Measurements from ENCODE around the gene NAPA.

DNA sequence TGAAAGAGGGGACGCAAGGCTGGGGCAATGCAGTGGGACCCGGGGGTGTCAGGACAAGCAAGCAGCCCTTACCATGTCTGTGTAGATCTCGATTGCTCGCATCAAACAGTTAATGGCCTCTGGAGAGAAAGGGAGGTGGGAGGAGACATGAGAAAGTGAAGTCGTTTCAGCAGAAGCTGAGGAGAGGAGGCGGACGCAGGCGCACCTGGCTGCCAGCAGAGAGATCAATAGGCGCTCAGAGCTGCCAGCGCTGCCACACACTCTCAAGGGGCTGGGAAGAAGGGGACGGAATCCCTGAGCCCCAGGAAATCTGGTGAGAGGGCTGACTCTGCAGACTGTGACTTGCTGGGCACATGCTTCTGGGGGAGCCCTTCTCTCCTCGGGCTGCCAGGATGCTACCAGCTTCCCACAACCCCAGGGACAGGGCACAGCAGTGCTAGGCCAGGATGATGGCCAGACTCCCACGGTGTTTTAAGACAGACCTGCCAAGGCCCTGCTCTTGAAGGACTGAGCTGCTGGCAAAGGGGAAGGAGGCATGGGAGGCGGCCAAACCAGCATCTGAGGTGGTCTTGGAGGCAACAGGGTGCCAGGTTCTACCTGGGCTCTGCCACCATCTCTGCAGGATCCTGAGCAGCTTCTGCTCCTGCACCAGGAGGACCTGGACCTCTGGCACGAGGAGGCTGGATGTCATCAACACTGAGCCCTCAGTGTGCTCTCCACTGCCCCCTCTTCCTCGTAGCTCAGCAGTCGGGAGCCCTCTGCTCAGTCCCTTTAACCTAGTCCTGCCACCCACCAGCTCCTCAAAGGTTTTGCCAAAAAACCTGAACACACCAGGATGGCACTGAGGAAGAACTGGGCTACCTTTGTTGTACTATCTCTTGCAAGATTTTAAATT lies 19.1 kb downstream of the NAPA start:
- no peak; the same call in 1 of the 2 replicates for TF ChIP-seq POLR2A (IDR thresholded peaks at IDR 0.05; ENCODE audit: low read depth, low read length)
- TF ChIP-seq PAX5 (IDR thresholded peaks at IDR 0.05; ENCODE audit: insufficient read depth, low read length, severe bottlenecking) = no peak
- TF ChIP-seq POLR2AphosphoS5 (IDR thresholded peaks at IDR 0.05; ENCODE audit: low read depth, low read length) = no peak; the same call in 1 of the 2 replicates
- TF ChIP-seq TAF1 (IDR thresholded peaks at IDR 0.05; ENCODE audit: low read depth, low read length) = no peak
- TF ChIP-seq POU2F2 (IDR thresholded peaks at IDR 0.05; ENCODE audit: low read depth, low read length) = no peak
